RWPE1 (cell line): ENCODE results near the gene SLC34A1.

ENCODE experiments used
- CTCF ChIA-PET: fragments of 350-600 bp; sonication (Branson Sonifier 250); formaldehyde crosslinking; extraction: SDS; loops from one replicate; lab custom pipeline; 2021; lab: Yijun Ruan, JAX
- POLR2A ChIA-PET: fragments of 400-600 bp; formaldehyde crosslinking; extraction: SDS; loops from one replicate; lab custom pipeline; 2020; ENCODE audit warnings: antibody characterized with exemption; ENCODE audit not compliant: low non-redundant PET; lab: Yijun Ruan, JAX
- DNase-seq: peaks from one replicate; pipeline ENCODE4 v3.0.0; 2012; ENCODE audit warnings: low spot score
- H3K27ac ChIP-seq: fragments of 450-650 bp; 2 replicates; pipeline ENCODE4 v1.5.1; 2017
- TF ChIP-seq, protein P1 (sequence below): fragments of 450-650 bp; conservative IDR thresholded peaks from 2 replicates; pipeline ENCODE4 v1.5.1; 2017; ENCODE audit warnings: low read depth, mild to moderate bottlenecking

Gene SLC34A1

DNA sequence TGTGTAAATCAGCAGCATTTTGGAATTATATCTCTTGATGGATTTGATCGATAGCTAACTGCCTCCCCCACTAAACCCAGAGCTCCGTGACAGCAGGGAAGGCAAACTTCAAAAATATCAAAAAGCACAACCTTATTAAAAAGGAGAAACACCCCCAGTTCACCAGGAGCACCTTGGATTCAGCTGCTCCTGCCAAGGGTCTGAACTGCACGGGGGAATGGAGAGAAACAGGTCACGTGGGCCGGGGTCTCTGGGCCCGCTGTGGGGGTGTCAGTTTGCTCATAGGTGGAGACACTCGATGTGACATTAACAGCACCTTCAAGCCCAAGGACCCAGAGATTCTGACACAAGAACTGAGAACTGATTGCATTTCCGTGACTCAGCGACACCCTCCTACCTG, 1.1 kb upstream of the SLC34A1 start:
- POLR2A ChIA-PET: no interaction called here
- TF ChIP-seq, protein P1, sequence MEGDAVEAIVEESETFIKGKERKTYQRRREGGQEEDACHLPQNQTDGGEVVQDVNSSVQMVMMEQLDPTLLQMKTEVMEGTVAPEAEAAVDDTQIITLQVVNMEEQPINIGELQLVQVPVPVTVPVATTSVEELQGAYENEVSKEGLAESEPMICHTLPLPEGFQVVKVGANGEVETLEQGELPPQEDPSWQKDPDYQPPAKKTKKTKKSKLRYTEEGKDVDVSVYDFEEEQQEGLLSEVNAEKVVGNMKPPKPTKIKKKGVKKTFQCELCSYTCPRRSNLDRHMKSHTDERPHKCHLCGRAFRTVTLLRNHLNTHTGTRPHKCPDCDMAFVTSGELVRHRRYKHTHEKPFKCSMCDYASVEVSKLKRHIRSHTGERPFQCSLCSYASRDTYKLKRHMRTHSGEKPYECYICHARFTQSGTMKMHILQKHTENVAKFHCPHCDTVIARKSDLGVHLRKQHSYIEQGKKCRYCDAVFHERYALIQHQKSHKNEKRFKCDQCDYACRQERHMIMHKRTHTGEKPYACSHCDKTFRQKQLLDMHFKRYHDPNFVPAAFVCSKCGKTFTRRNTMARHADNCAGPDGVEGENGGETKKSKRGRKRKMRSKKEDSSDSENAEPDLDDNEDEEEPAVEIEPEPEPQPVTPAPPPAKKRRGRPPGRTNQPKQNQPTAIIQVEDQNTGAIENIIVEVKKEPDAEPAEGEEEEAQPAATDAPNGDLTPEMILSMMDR: no peak
- CTCF ChIA-PET: interaction anchor here (1.0 to 1.3 kb wide), 4 partner anchors 12 to 63 kb away, joined by 3 to 11 read pairs (median 7); no protein-coding TSS in a partner anchor
- H3K27ac ChIP-seq: no peak overlapping the region
- DNase-seq: no peak

DNA sequence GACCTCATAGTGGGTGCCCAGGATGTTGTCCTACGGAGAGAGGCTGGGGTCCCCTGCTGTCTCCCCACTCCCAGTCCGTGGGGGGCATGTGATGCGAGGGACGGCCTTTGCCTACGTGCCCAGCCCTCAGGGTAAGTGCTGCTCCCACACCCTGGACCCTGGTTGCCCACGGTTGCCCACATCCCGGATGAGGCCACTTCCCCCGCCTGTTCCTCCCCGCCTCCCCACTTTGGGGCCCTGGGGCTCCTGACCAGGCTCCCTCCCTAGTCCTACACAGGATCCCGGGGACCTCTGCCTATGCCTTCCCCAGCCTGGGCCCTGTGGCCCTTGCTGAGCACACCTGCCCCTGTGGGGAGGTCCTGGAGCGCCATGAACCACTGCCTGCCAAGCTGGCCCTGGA, 1.5 kb downstream of the SLC34A1 start:
- CTCF ChIA-PET: interaction anchor here (0.7 to 1.6 kb wide), 3 partner anchors 12 to 118 kb away, joined by 3 to 4 read pairs (median 3); no protein-coding TSS in a partner anchor
- POLR2A ChIA-PET: no interaction called here
- TF ChIP-seq, protein P1: no peak
- H3K27ac ChIP-seq: no peak overlapping the region
- DNase-seq: no peak

DNA sequence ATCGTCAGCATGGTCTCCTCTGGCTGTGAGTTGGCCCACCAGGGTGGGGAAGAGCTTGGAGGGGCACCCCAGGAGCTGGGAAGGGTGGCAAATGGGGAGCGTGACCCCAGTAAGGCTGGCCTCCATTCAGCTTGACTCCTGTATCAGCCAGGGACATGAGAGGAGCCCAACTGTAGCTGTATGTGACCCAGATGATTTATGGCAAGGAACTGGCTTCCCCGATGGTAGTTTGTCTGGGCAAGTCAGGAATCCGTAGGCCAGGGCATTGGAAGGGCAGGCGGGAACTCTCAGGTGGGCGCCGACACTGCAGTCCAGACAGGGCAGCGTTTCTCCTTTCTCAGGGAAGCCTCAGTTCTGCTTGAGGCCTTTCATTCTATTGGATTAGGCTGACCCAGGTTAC, 2.3 kb downstream of the SLC34A1 start:
- POLR2A ChIA-PET: no interaction called here
- DNase-seq: no peak
- H3K27ac ChIP-seq: no peak overlapping the region
- TF ChIP-seq, protein P1: no peak
- CTCF ChIA-PET: interaction anchor here (0.7 to 1.6 kb wide), 4 partner anchors 13 to 17 kb away, joined by 3 to 4 read pairs (median 4); no protein-coding TSS in a partner anchor

DNA sequence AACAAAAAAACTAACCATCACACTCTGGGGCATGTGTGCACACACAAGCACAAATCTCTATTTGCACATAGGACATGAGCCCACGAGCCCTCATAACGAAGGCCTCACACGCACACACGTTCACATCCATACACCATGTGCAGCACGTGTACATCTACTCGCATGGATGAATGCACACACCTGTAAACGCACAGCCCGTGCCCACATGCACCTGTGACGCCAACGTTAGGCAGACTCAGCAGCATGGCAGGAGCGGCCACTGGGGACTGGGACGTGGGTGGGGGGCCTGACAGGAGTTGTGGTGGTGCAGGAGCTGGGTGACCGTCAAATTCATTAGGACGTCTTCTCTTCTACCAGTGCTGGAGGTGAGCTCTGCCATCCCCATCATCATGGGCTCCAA, 3.2 kb downstream of the SLC34A1 start:
- ChIA-PET POLR2A (no interaction called here), CTCF (interaction anchor here (1.2 kb wide), 1 partner anchor 21 kb away, joined by 3 read pairs; no protein-coding TSS in a partner anchor)
- TF ChIP-seq, protein P1: no peak
- peak overlapping the region; percentile 99 for H3K27ac ChIP-seq
- DNase-seq: no peak

DNA sequence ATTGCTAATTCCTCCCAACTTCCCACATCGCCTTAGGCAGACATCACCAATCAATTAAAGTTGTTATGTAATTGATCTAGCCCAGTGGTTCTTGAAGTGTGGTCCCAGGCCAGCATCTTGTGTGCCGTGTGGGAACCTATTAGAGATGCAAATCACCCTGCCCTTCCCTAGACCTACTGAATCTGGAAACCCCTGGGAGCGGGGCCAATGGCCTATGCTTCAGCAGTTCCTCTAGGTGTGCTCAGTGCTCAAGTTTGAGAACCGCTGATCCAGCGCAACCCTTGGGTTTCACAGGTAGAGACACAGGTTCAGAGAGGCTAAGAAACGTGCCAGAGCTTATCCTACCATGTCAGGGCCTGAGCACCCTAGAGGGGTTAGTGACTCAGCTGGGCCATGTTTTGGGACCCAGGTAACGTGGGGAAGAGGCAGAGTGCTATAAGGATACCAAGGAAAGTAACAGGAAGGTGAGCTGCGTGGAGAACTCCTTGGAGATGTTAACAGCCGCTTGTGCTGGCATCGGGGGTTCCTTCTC, 4.4 kb downstream of the SLC34A1 start:
- peak overlapping the region; percentile 99 for H3K27ac ChIP-seq
- ChIA-PET CTCF (interaction anchor here (1.2 to 7.4 kb wide), 6 partner anchors 15 to 107 kb away, joined by 3 to 162 read pairs (median 21); partner anchors contain the start of gene PFN3), POLR2A (interaction anchor here (0.6 to 2.5 kb wide), 3 partner anchors 11 to 67 kb away, joined by 3 to 15 read pairs (median 3); no protein-coding TSS in a partner anchor)
- TF ChIP-seq, protein P1: no peak
- peak; percentile 67 for DNase-seq

DNA sequence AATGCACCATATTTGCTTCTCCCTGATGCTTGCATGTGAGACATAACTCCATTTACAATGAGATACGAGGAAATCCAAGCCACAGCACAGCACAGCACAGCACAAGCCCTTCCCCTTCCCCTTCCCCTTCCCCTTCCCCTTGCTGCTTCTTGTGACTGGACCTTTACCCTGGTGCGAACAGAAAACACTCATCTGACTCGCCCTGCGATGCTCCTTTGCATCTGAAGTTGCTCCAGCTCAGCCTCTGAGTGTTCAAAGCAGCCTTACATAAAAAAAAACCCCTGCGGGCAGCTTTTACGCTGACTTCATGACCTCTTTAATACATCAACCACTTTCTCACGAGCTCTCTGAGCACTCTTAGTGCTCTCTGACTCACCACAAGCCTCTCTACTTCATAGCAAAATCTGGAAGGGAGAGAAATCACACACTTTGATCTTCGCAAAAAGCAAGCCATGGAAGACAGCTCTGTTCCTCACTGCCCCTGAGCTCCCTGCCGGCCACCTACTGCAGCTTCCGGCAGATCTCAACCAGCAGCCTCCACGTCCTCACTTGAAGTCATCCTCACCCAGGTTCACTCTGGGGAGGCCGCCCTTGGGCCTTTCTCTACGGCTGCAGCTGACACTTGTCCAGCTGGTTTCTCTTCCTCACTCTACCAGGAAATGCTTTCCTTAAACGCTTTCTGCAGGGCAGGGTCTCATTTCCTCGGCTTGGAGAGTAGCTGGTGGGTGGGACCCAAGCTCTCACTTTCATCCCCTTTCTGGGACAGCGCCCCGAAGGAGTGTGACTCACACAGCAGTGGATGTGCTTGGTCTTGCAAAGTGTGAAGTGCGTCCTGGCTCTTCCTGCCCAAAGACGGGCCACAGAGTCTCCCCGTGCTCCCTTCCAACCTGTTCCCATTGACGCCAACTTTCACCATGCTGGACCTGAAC, 5.3 kb downstream of the SLC34A1 start:
- ChIA-PET POLR2A (interaction anchor here (0.6 to 2.5 kb wide), 8 partner anchors 11 to 259 kb away, joined by 3 to 15 read pairs (median 4); no protein-coding TSS in a partner anchor), CTCF (interaction anchor here (0.6 to 7.4 kb wide), 15 partner anchors 14 to 275 kb away, joined by 3 to 162 read pairs (median 4); partner anchors contain the start of gene PFN3)
- peak overlapping the region; percentile 99 for H3K27ac ChIP-seq
- TF ChIP-seq, protein P1: no peak
- peak; percentile 94 for DNase-seq
